Right hindlimb (tissue), 1 donor: ENCODE results near the gene ANXA3.
"Not testable (repeated sequence)": the region's sequence is repeated elsewhere in the genome, so short reads cannot be mapped to it uniquely, and the experiment has no call there.

Experiments used
- DNase-seq: peaks from one replicate; pipeline ENCODE4 v3.0.0-alpha.2; 2018

Gene ANXA3

GRCh38 chr4:78551420-78552351 is at the start of gene ANXA3:
ANXA3 (plus strand) TSS chr4:78551770; CDS start chr4:78554474, 2,704 bp downstream.
- DNase-seq: peak; percentile 40

GRCh38 chr4:78506260-78506659 is 45.3 kb upstream of the ANXA3 start:
- not testable (repeated sequence) for DNase-seq

GRCh38 chr4:78509043-78509442 is 42.5 kb upstream of the ANXA3 start:
- no peak for DNase-seq

GRCh38 chr4:78510108-78510507 is 41.5 kb upstream of the ANXA3 start:
- DNase-seq: no peak

- DNase-seq: no peak
These were observed 40.9 kb upstream of the ANXA3 start for GRCh38 chr4:78510681-78511080.

- no peak for DNase-seq
These were observed 39.1 kb upstream of the ANXA3 start for GRCh38 chr4:78512357-78512920.

GRCh38 chr4:78513411-78513975 is 38.1 kb upstream of the ANXA3 start:
- no peak for DNase-seq

- DNase-seq: no peak
These were observed 34.4 kb upstream of the ANXA3 start for GRCh38 chr4:78517050-78517652.

- DNase-seq: no peak
These were observed 33.0 kb upstream of the ANXA3 start for GRCh38 chr4:78518561-78518960.

- no peak for DNase-seq
These were observed 31.6 kb upstream of the ANXA3 start for GRCh38 chr4:78519962-78520361.

GRCh38 chr4:78520808-78521226 is 30.8 kb upstream of the ANXA3 start:
- DNase-seq: no peak

- DNase-seq: no peak
These were observed 27.6 kb upstream of the ANXA3 start for GRCh38 chr4:78524009-78524408.

- DNase-seq: no peak
These were observed 26.0 kb upstream of the ANXA3 start for GRCh38 chr4:78525559-78525958.

- no peak for DNase-seq
These were observed 24.5 kb upstream of the ANXA3 start for GRCh38 chr4:78527103-78527502.

- DNase-seq: no peak
These were observed 24.0 kb upstream of the ANXA3 start for GRCh38 chr4:78527555-78527954.

GRCh38 chr4:78528327-78528726 is 23.2 kb upstream of the ANXA3 start:
- DNase-seq: no peak

- no peak for DNase-seq
These were observed 21.9 kb upstream of the ANXA3 start for GRCh38 chr4:78529569-78530209.

- no peak for DNase-seq
These were observed 19.5 kb upstream of the ANXA3 start for GRCh38 chr4:78532046-78532445.

- DNase-seq: no peak
These were observed 17.7 kb upstream of the ANXA3 start for GRCh38 chr4:78533854-78534253.

- no peak for DNase-seq
These were observed 17.1 kb upstream of the ANXA3 start for GRCh38 chr4:78534286-78534955.

- no peak for DNase-seq
These were observed 9.2 kb upstream of the ANXA3 start for GRCh38 chr4:78542373-78542772.

- no peak for DNase-seq
These were observed 8.0 kb upstream of the ANXA3 start for GRCh38 chr4:78543424-78544125.
